ENCODE measurements around the gene TMEM204.

Gene TMEM204

DNA sequence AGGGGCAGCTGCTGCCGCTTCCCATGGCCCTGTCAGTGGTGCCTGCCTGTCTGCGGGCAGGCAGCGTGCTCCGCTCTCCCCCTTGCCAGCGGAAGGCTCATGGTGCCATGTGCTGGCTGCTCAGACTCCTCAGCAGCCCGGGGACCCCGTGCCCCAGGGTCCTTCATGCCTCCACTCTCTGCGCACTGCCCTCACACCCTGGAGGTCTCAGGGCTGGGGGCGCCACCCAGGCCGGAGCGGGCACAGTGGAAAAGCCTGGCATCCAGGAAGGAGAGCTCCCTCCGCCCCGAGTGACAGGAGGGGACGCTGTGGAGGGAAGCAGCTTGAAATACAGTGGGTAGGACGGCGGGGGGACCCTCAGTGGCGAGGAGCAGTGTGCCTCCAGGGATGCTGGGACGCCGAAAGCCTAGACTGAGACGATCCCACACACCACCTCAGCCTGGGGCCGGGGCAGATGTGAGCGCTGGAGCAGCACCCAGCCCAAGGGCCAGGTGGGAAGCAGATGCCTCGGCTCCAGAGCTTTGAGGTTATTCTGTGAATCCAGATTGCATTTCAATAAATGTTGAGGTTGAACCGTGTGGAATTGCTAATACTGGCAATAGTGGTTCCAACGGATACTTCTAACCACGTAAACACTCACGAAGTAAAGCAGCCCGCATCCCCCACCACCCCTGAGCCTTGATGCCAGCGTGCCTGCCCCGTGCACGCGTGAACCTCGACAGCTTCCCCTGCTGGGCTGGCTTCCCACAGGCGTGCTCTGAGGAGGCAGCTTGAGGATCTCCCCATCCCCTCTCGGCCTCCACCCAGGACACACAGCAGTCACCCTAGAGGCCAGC, 6.5 kb downstream of the TMEM204 start:
- DNase-seq: no peak

DNA sequence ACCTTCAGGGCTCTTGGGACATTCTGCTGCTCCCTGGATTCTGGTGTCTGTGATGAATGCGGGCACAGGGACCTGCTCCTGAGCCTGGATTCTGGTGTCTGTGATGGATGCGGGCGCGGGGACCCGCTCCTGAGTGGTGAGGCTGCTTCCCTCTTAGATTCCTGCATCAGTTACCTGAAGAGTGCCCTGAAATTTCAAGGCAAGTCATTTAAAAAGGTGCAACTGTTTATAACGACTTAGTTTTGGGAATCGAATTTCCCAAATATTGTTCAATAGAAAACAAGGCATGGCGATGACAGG, 7.0 kb downstream of the TMEM204 start:
- no peak for DNase-seq

DNA sequence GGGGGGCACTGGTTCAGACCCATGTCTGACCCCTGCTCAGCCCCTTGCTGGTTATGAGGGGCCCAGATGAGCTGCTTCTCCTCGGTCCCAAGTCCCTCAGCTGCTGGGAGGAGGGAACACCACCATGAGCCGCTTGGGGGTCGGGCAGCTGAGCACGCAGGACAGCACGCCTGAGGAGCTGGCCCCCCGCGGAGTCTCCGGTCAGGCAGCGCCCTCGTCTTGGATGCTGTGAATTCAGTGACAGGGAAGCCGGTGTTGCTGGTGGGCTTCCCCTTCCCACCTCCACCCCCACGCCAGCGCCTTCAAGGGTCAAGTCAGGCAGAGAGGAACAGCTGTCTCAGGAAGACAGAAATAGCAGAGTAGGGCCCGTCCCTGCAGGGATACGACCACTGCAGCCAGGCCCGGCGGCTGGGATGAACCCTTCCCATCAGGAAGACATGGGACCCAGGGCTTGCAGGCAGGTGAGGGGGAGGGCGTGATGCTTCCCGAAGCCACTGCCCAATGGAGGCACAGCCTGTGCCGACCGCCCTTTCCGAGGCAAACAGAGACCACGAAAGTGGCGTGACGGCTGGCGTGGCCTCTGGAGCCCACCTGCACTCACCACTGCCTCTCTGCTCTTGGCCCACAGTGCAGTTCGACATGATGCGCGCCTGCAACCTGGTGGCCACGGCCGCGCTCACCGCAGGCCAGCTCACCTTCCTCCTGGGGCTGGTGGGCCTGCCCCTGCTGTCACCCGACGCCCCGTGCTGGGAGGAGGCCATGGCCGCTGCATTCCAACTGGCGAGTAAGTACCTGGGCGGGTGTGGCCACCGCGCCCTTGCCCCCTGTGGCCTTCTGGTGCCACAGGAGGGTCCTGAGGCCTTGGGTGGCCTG, 8.1 kb downstream of the TMEM204 start:
- DNase-seq: no peak

DNA sequence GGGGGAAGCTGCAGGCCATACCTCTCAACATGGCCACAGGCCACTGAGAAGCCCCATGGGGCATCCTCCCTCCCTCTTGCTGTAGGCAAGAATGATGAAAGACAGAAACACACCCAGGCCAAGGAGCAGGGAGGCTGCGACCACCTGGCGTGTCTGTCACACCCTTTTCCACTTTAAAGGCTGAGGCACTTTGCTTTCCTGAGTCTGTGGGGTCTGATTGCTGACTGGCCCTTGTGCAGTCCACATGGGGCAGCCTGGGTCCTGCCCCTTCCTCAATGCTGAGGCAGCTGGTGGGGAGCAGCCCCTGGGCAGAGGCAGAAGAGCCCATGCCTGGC, 8.7 kb downstream of the TMEM204 start:
- DNase-seq: no peak

DNA sequence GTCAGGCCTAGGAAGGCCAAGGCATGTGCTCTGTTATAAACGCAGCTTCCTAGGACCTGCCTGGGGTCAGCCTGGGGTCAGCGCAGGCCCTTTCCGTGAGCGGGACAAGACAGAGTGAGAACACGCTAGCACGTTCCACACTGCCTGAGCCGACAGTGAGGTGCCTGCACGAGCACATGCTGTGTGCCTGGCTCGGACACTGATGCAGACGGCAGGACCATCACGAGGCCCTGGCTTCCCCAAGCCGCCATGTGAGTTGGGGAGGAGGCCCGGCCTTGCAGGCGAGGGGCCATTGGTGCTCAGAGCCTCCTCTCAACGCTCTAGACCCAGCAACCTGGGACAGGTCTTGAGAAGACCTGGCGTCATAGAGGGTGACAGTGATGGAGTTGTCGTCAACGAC, 9.1 kb downstream of the TMEM204 start:
- no peak for DNase-seq

DNA sequence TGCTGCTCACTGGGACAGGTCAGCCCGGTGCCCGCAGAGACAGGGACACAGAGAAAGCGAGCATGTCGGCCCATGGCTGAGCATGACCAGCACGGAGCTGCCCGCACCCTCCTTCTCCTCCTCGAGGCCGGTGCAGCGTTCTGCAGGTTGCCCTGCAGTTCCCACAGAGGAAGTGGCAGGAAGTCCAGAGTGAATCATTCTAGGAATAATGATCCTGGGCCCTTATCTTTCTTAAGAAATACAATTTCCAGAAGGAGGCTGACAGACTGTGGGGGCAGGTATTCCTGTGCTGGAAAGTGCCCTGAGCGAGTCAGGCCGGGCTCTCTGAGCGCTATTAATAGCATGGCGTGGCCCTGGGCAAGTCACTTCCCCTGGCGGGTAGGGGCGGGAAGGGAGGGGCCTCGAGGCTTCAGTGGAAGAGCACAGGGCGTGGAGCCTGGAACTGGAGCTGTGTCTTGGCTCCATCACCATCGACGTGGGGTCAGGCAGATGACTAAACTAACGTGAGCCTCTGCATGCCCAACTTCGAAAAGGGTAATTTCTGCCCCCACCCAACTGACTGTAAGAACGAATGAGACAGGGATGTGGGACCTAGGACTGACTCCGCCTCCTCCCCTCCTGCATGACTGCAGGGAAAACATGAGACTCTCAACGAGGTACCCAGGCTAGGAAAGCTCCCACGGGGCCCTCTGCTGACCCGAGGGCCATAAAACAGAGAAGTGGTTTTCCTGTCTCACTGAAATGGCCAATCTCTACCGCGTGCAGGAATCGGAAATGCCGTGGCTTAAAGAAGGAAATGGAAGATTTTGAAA, 9.8 kb downstream of the TMEM204 start:
- DNase-seq: peak in 1 of 5 donors; percentile 48

DNA sequence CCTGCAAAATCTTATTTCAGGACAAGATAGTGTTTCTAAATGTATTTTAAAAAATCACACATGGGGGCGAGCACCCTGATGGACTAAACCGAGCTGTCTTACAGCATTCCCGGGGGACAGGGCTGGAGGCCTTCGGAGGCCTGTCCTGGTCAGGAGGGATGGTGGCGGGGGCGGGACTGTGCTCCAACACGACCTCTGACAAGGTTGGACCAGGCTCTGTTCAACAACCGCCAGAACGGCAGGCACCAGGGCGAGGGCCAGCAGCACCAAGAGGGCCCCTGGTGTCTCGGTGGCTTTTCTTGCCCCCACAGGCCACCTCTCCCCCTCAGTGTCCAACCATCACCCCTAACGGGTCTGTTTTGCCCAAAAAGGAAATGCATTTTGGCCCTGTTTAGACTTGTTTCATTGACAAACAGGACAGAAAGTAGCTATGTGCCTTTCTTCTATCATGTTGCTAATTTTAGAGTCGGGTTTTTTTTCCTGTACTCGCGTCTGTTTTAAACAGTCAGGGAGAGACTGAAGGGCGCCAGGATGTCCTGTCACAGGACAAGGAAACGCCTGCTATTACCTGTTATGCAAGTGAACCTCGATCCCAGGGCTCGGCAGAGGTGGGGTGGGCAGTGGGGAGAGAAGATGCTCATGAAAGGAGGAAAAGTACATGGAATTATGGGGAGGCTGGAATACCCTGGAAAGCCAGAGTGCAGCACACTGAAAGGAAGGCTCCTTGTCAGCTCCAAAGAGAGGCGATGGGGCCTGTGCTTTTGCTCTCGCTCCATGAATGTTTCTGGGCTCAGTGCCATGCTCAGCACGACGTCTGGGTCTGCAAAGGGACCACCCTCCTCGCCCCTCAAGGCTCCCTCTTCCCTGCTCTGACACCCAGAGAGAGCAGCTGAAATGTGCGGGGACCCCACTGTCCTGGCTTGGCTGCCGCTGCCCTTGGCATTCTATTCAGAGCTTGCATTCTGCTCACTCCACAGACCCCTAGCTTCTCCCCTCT, 11.9 kb downstream of the TMEM204 start:
- no peak for DNase-seq

DNA sequence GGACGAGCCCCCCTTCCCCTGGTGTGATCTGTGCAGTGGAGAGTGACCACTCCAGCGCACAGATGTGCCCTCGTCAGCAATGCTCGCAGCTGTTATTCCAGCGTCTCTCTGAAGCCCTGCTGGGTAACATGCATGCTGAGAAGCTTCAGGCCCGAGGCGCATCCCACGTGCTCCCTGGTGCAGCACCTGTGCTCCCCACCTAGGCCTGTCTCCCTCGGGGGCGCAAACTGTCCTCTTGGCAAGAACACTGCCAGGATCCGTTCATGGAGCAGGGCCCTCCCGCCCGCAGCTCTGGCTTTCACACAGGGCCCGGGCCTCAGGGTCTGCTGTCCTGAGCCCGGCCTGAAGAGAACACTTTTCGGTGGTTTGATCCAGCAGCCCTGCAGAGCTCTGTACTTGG, 13.0 kb downstream of the TMEM204 start:
- DNase-seq: no peak

DNA sequence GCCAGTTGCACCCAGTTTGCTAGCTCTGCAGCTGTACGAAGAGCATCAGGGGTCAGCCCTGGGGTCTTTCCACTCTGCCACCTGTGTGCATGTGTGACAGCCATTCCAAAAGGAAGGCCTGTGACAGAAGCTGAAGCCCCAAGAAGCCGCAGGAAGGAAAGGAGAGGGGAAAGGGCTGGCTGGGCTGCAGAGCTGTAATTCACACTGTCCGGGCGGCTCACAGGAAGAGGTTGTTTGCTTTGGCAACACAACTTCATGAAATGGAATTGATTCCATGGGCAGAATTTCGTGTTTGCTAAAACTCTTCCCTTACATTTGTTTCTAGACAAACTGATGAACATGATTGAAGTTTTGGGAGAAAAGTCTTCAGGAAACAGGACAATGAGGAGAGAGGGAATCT, 14.8 kb downstream of the TMEM204 start:
- DNase-seq: no peak

DNA sequence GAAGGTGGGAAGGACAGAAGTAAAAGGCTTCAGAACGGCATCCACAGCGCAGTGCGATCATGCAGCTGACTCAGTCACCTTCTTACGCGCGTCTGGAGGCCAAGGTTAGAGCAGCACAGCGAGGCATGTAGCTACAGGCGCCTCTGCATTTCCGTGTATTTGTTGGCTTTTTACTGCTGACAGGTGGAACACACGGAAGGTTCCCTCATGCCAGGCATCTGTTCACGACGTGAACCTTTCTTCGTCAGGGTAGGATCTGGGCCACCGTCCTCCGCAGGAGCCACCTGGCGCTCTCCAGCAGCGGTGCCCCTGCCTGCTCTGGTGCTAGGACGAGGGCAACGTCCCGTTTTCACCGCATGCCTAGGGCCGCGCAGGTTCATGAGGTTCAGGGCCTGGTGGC, 15.3 kb downstream of the TMEM204 start:
- no peak for DNase-seq

DNA sequence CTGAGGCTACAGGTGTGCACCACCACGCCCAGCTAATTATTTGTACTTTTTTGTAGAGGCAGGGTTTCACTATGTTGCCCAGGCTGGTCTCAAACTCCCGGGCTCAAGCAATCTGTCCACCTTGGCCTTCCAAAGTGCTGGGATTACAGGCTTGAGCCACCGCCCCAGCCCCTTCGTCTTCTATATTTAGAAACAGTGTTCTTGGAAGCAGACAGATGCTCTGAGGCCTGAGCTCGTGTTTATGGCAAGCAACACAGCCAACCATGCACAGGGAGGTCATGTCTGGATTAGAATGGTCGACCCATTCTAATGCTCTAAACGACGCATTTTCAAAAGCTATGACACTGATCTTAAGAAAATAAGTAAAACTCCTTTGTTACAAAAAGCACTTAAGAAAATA, 16.6 kb downstream of the TMEM204 start:
- no peak for DNase-seq

DNA sequence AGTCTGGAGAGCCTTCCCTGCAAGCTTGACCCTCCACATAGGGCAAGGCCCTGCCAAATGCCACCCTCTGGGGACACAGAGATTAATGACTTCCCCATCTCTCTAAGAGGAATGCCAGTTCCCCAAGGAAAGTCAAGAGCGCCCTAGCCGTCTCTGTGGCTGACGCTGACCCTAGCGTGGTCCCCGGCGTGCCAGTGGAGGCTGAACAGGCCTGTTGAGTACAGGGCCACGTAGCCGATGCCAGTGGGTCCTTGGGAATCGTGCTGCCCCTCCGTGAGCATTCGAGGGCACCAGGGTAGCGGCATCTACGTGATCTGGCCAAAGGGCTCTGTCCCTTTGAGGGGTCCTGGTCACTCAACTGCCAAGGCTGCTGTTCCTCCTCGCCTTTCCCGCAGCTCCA, 17.2 kb downstream of the TMEM204 start:
- DNase-seq: no peak

DNA sequence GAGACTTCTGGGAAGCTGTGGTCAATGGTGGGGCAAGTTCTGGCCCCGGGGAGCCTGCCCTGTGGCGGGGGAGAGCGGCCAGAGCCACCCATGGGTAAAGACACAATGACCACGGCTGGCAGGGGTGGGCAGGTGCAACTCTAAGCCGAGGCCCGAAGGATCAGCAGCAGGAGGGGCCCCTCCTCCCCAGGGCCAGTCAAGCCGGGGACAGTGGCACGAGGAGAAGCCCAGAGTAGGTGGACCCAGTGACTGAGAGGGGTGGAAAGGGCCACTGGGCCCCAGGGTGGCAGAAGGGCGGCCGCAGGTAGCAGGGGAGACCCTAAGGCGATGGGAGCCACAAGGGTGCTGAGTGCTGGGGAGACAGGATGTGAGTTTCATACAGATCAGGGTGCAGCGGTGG, 17.7 kb downstream of the TMEM204 start:
- no peak for DNase-seq

DNA sequence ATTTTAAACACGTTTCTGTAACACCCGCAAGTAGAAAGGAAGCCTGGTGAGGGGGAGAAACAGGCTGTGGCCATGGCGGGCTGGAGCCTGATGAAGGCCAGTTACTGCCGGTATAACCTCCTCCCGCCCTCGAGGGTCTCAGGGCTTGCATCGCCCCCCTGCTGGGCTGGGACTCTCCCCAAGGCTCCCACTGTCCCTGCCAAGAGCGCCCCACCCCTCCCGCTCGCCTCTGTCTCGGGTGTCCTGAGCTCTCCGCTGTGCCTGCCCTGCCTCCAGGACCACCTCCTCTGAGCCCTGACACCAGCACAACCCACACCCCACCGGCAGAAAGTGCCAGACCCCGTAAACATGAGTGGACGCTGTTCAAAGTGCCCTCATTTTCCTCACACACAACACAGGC, 18.7 kb downstream of the TMEM204 start:
- DNase-seq: no peak

DNA sequence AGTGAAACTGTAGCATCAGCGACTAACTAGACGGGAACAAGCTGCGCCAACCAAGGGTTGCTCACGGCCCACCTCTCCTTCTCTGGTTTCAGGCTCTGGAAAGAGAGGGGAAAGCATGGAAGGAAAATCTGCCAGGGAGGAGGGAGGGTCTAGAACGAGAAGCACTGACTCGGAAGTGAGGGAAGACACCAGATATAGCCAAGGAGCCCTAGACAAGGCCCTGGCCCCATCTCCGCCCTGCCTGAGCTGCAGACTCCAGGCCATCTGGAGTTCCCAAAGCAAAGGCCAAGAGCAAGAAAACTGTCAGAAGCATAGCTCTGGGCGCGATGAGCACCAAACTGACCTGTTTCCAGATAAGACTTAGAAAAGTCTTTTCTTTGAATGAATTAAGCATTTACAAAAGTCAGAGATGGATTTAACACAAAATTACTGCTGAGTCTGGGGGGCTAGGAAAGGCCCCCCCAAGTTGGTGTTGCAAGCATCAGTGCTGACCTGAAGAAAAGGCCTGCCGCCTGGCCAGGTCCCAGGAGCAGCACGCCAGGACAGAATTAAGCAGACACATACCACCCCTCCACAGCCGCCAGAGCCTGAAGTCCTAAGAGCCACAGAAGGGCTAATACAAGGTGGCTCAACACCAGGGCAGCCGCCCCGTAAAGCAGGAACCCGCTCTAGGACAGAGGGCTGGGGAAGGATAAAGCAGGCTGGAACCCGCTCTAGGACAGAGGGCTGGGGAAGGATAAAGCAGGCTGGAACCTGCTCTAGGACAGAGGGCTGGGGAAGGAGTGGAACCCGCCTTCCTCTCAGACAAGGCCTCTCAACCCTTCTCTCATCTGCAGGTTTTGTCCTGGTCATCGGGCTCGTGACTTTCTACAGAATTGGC, 20.7 kb downstream of the TMEM204 start:
- DNase-seq: no peak

DNA sequence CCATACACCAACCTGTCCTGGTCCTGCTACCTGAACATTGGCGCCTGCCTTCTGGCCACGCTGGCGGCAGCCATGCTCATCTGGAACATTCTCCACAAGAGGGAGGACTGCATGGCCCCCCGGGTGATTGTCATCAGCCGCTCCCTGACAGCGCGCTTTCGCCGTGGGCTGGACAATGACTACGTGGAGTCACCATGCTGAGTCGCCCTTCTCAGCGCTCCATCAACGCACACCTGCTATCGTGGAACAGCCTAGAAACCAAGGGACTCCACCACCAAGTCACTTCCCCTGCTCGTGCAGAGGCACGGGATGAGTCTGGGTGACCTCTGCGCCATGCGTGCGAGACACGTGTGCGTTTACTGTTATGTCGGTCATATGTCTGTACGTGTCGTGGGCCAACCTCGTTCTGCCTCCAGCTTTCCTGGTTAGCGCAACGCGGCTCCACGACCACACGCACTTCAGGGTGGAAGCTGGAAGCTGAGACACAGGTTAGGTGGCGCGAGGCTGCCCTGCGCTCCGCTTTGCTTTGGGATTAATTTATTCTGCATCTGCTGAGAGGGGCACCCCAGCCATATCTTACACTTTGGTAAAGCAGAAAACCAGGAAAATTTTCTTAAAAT, 21.5 kb downstream of the TMEM204 start:
- no peak for DNase-seq

DNA sequence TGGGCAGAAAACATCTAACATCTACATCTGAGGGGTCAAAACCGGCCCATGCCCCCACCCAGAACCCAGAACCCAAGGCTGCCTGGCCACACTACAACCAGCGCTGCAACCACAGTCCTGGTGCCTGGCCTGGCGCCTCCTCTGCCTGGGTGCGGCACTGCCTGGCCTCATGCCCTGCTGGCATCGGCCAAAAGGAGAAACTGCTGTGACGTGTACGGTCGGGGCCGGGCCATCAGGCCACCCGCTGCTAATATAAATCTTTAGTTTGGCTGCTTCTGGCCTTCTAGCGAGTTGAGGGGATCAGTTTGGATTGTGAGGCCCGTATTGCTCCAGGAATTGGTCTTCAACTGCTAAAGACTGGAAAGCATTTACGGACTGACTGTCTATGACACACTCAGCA, 22.8 kb downstream of the TMEM204 start:
- DNase-seq: no peak

DNA sequence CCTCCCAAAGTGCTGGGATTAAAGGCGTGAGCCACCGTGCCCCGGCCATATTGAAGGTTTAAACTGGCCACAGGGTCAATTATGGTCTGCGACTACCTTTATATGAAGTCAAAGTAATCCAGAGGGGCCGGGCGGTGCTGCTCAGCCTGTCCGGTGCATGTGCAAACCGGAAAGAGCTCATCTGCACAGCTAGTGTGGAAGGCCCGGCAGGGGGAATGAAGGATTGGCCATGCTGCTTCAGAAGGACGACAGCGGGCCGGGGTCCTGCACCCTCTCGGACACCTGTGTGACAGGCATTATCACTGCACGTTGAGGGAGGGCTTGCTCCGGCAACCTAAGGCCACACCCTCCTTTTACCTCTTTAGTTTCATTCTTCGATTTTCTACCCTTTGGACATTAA, 23.6 kb downstream of the TMEM204 start:
- no peak for DNase-seq

DNA sequence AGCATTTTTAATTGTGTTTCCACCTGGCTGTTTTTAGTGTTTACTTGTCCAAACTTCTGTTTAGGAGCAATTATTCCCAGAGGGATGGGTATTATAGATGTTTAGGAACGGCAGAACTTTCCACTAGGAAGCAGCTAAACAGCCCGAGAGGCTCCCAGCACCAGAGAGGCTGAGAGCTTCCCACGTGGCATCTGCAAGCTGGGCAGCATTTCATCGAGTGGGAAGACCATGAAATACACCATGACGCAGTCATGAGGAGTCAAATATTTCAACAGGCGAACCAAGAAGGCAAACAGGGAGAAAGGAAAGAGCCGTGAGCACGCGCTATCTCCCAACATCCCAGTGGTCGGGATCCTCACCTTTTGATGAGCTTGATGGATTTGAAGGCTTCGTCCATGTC, 24.1 kb downstream of the TMEM204 start:
- DNase-seq: no peak

DNA sequence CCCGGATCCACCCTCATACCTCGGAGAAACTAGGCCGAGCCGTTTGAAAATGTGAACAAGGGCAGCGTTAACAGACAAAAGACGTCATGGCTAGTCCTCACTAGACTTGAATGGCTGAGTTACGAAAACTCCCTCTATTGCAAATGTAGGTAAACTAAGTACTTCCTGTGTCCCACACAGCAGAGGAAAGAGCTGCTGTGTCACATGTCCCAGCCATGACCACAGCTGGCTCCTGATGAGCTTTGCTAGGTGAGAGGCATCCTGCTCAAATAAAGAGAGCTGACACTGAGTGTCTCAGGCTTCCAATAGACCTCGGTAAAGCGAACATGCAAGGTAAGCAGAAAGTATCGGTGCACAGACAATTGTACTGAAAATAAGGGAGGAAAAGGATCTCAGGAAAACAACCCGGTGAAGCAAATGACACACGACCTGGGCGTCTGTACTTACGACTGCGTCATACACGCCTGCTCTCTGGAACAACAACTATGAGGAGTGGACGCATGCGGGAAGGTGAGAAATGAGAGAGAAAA, 26.0 kb downstream of the TMEM204 start:
- peak in 3 of 5 donors; percentile 22 to 29 (median 26) for DNase-seq

All from T-helper 1 cell (primary cell).